Measurements from ENCODE around the gene ACTA2. TPM values are rescaled to one million over a fixed set of nuclear protein-coding genes. Genes with fewer than 3 reads are reported as not detected.

The ACTA2 gene
- total and polyA plus RNA-seq, 2 donors (not counting 1 experiment from before 2014, with no cell fraction given): 1.8 to 3.7 TPM

DNA sequence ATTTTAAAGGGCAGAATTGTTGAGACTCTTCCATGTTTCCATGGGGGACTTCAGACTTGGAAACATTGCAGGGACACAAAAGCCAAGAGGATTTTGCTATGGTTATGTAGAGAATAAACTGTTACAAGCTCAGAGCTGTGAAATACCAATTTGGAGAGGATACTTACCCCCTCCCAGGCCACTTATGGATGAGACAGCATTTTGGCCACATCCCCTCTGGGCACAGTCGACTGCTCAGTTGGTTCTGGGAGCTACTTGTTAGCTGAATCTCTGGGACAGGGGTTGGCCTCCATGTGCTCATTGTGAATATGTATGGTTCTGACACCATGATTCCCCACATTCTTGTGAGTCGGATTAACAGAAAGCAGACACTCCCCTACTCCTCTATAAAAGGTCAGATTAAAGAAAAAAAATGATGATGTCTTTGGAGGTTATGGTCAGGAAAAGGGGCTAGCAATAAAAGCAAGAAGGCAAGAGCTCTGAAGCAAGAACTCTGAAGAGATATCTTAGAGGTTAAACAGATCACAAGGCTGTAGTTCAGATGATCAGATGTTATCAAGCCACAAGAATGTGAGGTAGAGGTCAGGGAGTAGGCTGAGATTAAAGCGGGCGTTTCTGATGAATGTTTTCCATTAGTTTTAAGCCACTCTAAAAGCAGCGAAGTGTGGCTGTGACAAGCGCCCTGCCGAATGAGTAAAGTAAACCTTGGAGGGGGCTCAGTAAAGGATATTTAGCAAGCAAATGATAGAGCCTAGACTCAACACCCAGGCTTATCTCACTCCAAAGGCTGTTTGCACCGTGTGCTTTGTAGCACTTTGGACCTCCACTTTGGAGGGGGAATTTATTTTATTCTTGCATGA lies 55.3 kb downstream of the ACTA2 start:
- Histone ChIP-seq H3K9me3 (ENCODE audit: control extremely low read depth in 1 of 3, control insufficient read depth in 2 of 3, insufficient read depth in 1 of 3, low read length in 2 of 3) (no peaks in the 10 kb centered on the region), H3K27ac (ENCODE audit: low read length in 2 of 2) (peak overlapping the region in 1 of 2 donors; percentile 10), H4K20me1 (ENCODE audit: control insufficient read depth, insufficient read depth, low read length, poor library complexity, severe bottlenecking) (no peaks in the 10 kb centered on the region), H3K79me2 (ENCODE audit: control insufficient read depth, insufficient read depth, low read length) (peaks cover 37% of the 10 kb centered on the region), H3K4me3 (ENCODE audit: control extremely low read depth in 1 of 5, extremely low read depth in 1 of 5, insufficient read depth in 1 of 5, low read depth in 2 of 5, low read length in 4 of 5) (peak overlapping the region in 1 of 5 experiments; percentile 1), H3K4me2 (replicated peaks; ENCODE audit: low read depth, low read length, poor library complexity, severe bottlenecking) (peak overlapping the region; percentile 11), H3K27me3 (replicated peaks in 1 of 4; ENCODE audit: control extremely low read depth in 1 of 4, control insufficient read depth in 3 of 4, insufficient read depth in 4 of 4, low read length in 3 of 4) (no peaks in the 10 kb centered on the region), H3K4me1 (ENCODE audit: control insufficient read depth in 2 of 2, insufficient read depth in 2 of 2, low read length in 2 of 2) (peaks cover 35 to 59% of the 10 kb centered on the region in 2 donors), H3K9ac (ENCODE audit: low read length) (no peak overlapping the region), H3K36me3 (replicated peaks in 1 of 2; ENCODE audit: control extremely low read depth in 1 of 2, control insufficient read depth in 1 of 2, extremely low read depth in 1 of 2, insufficient read depth in 2 of 2, low read length in 1 of 2) (peaks cover 4 to 21% of the 10 kb centered on the region in 2 experiments), H2AFZ (ENCODE audit: insufficient read depth, low read depth, low read length, poor library complexity, severe bottlenecking) (peak overlapping the region; percentile 12)
- no peak for DNase-seq
- ATAC-seq (ENCODE audit: low read depth): no peak
- CTCF ChIA-PET: interaction anchor here (0.7 to 1.3 kb wide), 2 partner anchors 35 to 96 kb away, joined by 4 read pairs; no protein-coding TSS in a partner anchor
- POLR2A ChIA-PET: interaction anchor here (1.5 kb wide), 1 partner anchor 11 kb away, joined by 3 read pairs; no protein-coding TSS in a partner anchor
- Mint-ChIP-seq H3K4me3 (peak overlapping the region; percentile 52), H3K27ac (peak overlapping the region; percentile 87), H3K9me3 (ENCODE audit: insufficient read depth) (no peaks in the 10 kb centered on the region), H3K4me1 (peaks cover 66% of the 10 kb centered on the region), H3K27me3 (no peaks in the 10 kb centered on the region)
- intact Hi-C loops (cut with micrococcal nuclease): no loop called here
- 71% methylated on average over 5 of the region's 8 CpGs for WGBS (ENCODE audit: insufficient coverage)
- no peak for TF ChIP-seq EZH2 (IDR thresholded peaks at IDR 0.05; ENCODE audit: borderline replicate concordance, insufficient read depth, low read depth, low read length, poor library complexity, severe bottlenecking)
- TF ChIP-seq, protein P1, sequence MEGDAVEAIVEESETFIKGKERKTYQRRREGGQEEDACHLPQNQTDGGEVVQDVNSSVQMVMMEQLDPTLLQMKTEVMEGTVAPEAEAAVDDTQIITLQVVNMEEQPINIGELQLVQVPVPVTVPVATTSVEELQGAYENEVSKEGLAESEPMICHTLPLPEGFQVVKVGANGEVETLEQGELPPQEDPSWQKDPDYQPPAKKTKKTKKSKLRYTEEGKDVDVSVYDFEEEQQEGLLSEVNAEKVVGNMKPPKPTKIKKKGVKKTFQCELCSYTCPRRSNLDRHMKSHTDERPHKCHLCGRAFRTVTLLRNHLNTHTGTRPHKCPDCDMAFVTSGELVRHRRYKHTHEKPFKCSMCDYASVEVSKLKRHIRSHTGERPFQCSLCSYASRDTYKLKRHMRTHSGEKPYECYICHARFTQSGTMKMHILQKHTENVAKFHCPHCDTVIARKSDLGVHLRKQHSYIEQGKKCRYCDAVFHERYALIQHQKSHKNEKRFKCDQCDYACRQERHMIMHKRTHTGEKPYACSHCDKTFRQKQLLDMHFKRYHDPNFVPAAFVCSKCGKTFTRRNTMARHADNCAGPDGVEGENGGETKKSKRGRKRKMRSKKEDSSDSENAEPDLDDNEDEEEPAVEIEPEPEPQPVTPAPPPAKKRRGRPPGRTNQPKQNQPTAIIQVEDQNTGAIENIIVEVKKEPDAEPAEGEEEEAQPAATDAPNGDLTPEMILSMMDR (IDR thresholded peaks at IDR 0.05): no peak
